Urinary bladder (tissue), 4 donors: Measurements from ENCODE around the gene CAVIN1. TPM values are rescaled to one million over a fixed set of nuclear protein-coding genes. Genes with fewer than 3 reads are reported as not detected.
"Not testable (repeated sequence)": the region's sequence is repeated elsewhere in the genome, so short reads cannot be mapped to it uniquely, and the experiment has no call there.

Experiments used
- DNase-seq: peaks from one replicate; pipeline ENCODE4 v3.0.0-alpha.2; 2015; ENCODE audit errors: extremely low spot score
- H3K27ac ChIP-seq: one replicate; pipeline ENCODE4 v1.5.1; 2013; ENCODE audit warnings: low read depth, mild to moderate bottlenecking, moderate library complexity
- H3K36me3 ChIP-seq: one replicate; pipeline ENCODE4 v1.6.1; 2013; ENCODE audit warnings: mild to moderate bottlenecking, moderate library complexity; ENCODE audit not compliant: insufficient read depth
- H3K4me1 ChIP-seq: one replicate; pipeline ENCODE4 v1.6.1; 2013; ENCODE audit warnings: mild to moderate bottlenecking, moderate library complexity; ENCODE audit not compliant: insufficient read depth
- H3K4me3 ChIP-seq: one replicate; pipeline ENCODE4 v1.5.1; 2013; ENCODE audit warnings: low read depth, low read length
- WGBS: extraction: QIAGEN DNeasy Blood & Tissue Kit; methylation state at CpG from one replicate; pipeline ENCODE4 v1.1.7; 2013; 5-methylcytosine and 5-hydroxymethylcytosine counted together
- polyA plus RNA-seq: library from polyadenylated mRNA; stranded (reverse); fragments of 200-250 nt; gene quantifications from one replicate; pipeline ENCODE4 v1.2.3, GENCODE V29; 2013
- total RNA-seq: library from RNA; depleted of rRNA; stranded (reverse); fragments of >200 nt; gene quantifications from one replicate; pipeline ENCODE4 v1.2.3, GENCODE V29; 2014
- donor health status: healthy with polysubstance abuse.
- donor health status: healthy.

CAVIN1 gene
- total and polyA plus RNA-seq, 2 donors = 296 to 478 TPM

DNA sequence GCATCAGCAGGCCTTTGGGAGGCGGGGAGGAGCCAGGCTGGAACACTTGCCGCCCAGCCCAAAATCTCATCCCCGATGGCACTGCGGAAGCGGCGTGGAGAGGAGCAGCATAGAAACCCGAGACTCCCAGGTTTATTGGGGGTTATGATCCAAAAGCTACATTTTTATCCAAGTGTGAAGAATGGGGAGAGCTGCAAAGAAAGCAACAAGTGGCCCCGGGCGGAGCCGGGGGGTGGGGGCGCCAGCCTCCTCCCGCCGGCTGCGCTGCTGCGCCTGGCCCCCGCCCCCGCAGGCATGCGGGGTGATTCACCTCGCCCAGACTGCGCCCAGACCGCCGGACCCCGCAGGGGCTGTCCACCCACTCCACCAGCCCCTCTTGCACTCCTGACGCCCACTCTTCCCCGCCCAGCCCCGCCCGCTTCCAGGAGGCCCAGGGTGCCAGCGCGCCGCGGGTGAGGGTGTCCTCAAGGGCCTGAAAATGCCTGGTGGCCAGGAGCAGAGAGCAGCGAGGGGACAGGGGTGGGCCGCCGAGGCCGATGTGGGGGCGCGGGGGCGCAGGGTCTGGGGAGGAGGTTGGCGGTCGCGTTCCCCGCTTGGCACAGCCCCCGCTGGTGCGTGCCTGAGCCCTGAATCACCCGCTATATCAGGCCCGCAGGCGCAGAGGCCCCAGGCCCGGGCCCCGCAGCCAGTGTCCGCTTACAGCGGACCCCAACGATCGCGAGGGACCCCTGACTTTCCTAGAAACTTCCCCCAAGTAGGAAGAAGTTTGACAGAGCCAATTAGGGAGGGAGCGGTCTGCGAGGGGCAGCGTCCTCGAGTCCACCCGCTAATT lies 1.3 kb downstream of the CAVIN1 start:
- WGBS = 3% methylated on average over 59 of the region's 59 CpGs
- H3K36me3 ChIP-seq = no peaks in the 10 kb centered on the region
- H3K27ac ChIP-seq = peak overlapping the region; percentile 89
- no peak for DNase-seq
- H3K4me1 ChIP-seq = peaks cover 1% of the 10 kb centered on the region
- peak overlapping the region; percentile 65 for H3K4me3 ChIP-seq

DNA sequence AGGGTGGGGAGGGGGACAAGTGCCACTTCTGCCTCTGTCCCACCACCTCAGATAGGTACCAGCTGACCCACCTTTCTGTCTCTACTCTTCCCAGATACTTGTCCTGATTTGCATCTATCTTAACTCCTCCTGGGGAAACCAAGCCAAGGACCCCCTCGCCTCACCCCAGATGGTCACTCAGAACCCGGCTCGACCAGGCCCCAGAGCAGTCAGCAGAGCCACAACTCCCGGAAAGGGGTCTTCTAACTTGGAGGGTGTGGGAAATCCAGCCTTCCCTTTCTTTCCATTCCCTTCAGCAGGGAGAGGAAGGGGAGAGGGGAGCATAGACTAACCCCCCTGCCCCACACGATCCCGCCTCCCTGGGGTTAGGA lies 1.9 kb downstream of the CAVIN1 start:
- H3K36me3 ChIP-seq = no peaks in the 10 kb centered on the region
- no peak for DNase-seq
- 16% methylated on average over 6 of the region's 6 CpGs for WGBS
- peaks cover 1% of the 10 kb centered on the region for H3K4me1 ChIP-seq
- H3K4me3 ChIP-seq = peak overlapping the region; percentile 65
- H3K27ac ChIP-seq = peak overlapping the region; percentile 89

DNA sequence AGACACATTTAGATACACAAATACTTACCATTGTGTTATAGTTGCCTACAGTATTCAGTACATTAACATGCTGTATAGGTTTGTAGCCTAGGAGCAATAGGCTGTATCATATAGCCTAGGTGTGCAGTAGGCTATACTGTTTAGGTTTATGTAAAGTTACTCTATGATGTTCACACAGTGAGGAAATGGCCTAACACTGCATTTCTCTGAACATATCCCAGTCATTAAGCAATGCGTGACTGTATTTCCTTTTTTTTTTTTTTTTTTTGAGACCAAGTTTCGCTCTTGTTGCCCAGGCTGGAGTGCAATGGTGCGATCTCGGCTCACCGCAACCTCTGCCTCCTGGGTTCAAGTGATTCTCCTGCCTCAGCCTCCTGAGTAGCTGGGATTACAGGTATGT lies 5.1 kb downstream of the CAVIN1 start:
- 72% methylated on average over 5 of the region's 5 CpGs for WGBS
- H3K4me1 ChIP-seq, H3K27ac ChIP-seq, H3K36me3 ChIP-seq, DNase-seq, H3K4me3 ChIP-seq: not testable (repeated sequence)

DNA sequence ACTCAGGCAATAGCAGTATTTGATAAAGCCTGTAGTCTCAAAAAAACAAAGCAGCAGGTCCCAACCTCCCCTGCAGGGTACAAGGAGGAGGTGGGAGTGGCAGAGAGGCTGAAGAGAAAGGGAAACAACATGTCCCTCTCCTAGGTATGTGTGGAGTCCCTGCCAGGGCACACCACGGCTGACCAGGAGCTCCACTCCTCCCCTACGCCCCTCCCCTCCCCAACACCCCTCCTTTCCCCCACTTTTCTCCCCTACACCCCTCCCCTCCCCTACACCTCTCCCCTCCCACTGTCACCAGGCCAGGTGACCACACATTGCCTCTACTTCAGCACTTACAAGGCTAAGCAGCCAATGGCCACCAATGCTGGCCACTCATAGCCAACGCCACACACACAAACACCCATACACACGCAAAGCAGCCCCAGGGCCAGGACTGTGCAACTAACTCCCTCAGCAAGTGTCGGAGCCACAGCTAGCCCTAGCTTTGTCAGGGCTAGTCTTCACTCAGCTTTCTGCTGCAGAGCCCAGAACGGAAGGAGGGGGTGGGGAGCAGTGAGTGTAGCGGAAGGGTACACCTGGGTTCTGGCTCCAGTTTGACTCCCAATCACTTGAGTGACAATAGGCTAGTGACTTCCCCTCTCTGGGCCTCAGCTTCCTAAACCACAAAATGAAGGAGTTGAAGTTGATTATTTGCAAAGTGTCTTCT lies 8.2 kb downstream of the CAVIN1 start:
- Histone ChIP-seq H3K4me3 (no peak overlapping the region), H3K36me3 (no peaks in the 10 kb centered on the region), H3K27ac (no peak overlapping the region), H3K4me1 (peaks cover 5% of the 10 kb centered on the region)
- no peak for DNase-seq
- 67% methylated on average over 7 of the region's 7 CpGs for WGBS

DNA sequence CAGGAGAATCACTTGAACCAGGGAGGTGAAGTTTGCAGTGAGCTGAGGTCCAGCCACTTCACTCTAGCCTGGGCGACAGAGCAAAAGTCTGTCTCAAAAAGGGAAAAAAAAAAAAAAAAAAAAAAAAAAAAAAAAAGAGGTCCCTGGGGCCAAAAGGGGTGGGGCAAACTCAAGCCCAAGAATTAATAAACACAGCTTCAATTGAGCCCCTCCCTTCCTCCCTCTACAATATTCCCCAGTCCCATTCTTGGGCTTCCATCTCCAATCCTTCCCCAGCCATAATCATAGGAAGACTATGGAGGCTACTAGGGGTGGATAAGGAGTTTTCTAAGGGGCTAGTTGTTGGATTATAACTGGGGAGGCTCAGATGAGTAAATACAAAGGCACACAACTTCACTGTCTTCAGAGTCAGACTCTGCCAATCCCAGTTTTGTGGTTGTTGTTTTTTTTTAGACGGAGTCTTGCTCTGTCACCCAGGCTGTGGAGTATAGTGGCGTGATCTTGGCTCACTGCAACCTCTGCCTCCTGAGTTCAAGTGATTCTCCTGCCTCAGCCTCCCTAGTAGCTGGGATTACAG lies 9.5 kb downstream of the CAVIN1 start:
- peaks cover 5% of the 10 kb centered on the region for H3K4me1 ChIP-seq
- WGBS = 53% methylated on average over 3 of the region's 3 CpGs
- no peak for DNase-seq
- no peaks in the 10 kb centered on the region for H3K36me3 ChIP-seq
- H3K27ac ChIP-seq = no peak overlapping the region
- no peak overlapping the region for H3K4me3 ChIP-seq

DNA sequence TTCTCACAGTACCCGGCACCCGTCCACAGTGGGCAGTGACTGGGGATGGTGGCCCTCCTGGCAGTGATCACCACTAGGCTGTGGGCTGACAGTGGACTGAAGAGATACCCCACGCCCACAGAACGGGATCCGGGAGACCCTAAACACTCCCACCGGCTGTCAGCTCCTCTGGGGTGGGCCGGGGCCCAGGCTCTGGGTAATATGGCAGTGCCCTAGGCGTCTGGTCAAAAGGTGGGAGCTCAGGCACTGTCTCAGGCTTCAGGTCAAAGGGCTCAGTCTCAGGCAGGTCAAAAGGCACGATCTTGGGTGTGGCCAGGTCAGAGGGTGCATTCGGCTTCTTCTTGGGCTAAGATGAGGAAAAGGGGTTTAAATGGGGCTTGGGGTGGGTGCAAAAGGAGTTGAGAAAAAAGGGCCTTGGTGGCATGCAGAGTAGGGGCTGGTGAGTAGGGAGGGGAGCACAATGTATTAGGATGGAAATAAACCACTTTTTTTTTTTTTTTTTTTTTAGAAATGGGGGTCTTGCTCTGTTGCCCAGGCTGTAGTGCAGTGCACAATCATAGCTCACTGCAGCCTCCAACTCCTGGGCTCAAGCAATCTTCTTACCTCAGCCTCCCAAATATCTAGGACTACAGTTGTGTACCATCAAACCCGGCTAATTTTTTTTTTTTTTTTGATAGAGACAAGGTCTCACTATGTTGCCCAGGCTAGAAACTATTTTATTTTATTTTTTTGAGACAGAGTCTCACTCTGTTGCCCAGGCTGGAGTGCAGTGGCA lies 11.0 kb downstream of the CAVIN1 start:
- no peaks in the 10 kb centered on the region for H3K36me3 ChIP-seq
- peak overlapping the region; percentile 19 for H3K27ac ChIP-seq
- no peak for DNase-seq
- peaks cover 5% of the 10 kb centered on the region for H3K4me1 ChIP-seq
- 63% methylated on average over 11 of the region's 11 CpGs for WGBS
- H3K4me3 ChIP-seq = no peak overlapping the region

DNA sequence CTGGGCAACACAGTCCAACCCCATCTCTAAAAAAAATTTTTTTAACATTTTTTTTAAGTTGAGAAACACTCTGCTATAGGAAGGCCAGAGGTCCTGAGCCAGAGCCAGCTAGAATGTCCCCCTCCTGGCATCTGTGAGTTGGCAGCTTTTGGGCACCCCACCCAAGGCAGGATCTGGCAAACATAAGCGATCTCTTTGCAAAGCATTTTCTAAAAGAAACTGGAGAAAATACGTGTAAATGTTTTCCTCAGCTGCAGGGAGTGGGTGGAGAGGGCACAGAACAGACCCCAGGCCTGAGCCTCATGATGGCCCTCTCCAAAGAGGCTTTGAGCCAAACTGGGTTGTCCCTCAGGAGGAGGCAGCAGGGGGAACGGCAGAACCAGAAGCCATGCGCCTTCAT lies 11.7 kb downstream of the CAVIN1 start:
- H3K36me3 ChIP-seq = no peaks in the 10 kb centered on the region
- H3K4me3 ChIP-seq = no peak overlapping the region
- peaks cover 5% of the 10 kb centered on the region for H3K4me1 ChIP-seq
- no peak for DNase-seq
- WGBS = 25% methylated on average over 4 of the region's 4 CpGs
- H3K27ac ChIP-seq = no peak overlapping the region

DNA sequence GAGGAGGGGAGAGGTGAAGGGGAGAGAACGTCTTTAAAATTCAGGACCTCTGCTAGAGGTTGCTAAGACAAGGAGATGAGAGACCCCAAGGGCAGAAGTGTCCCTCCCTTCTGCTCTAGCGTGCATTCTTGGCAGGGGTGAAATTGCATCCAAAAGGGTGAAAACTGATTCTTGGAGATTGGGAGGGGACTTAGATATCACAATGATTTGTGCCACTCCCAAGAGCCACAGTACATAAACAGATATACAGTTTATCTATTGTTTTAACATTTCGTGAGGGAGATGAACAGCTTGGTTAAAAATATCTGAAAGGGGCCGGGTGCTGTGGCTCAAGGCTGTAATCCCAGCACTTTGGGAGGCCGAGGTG lies 12.8 kb downstream of the CAVIN1 start:
- Histone ChIP-seq H3K4me3 (no peak overlapping the region), H3K4me1 (peaks cover 5% of the 10 kb centered on the region), H3K27ac (peak overlapping the region; percentile 53), H3K36me3 (no peaks in the 10 kb centered on the region)
- no peak for DNase-seq
- 28% methylated on average over 5 of the region's 5 CpGs for WGBS

DNA sequence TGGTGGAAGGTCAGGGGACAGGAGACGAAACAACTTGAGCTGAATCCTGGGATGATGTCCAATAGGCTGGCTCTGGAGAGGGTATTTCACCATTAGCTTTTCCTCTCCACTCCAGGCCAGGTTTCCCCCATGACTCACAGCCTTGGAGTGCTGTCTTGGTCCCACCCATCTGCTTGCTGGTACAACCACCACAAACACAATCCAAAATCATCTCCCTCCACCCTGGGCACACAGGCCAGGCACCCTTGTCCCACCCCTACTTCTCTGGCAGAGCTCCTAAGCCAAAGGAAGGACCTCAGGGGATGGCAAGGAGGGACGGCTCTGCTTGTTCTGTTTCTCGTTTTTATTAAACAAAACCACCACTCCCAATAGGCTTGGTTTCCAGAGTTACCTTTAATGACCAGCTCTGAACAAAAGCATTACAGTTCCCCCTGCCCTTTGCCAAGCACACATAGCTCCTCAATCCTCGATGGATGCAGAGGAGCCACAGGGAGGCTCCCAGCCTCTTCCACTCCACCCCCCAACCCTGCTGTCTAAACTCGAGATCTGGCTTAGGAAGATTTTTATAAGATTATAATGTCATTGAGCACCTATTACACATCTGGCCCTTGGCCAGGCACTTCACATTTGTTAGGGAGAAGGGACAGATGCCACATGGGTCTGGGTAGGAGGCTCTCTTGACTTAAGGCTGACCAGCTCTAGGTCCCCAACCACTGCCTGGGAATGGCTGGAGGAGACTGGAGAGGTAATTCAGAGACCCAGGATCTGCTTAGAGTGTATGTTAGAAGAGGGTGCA lies 13.3 kb downstream of the CAVIN1 start:
- DNase-seq = no peak
- Histone ChIP-seq H3K4me1 (peaks cover 2% of the 10 kb centered on the region), H3K36me3 (no peaks in the 10 kb centered on the region)

DNA sequence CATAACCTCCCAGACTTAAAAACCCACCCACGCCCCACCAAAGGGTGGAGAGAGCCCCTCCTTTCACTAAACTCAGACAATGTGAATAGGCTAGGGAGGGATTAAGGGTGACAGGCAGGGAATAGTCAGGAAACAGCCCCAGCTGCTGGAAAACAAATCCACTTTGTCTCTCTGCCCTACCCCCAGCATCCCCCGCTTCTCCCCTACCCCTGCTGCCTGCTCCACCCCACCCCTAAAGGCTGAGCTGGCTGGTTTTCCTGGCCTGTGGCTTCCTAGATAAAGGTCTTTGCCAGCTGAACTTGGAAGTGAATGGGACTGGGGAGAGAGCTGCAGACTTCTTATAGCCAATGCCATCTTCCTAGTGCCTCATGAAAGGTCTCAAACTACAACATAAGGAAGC lies 15.0 kb downstream of the CAVIN1 start:
- Histone ChIP-seq H3K4me3 (no peak overlapping the region), H3K27ac (no peak overlapping the region), H3K4me1 (peaks cover 2% of the 10 kb centered on the region), H3K36me3 (no peaks in the 10 kb centered on the region)
- no peak for DNase-seq
- WGBS = 31% methylated on average over 2 of the region's 2 CpGs

More for the DNA sequence above, 13.3 kb downstream of the CAVIN1 start:
- peak overlapping the region; percentile 53 for H3K27ac ChIP-seq
- WGBS = 6% methylated on average over 5 of the region's 5 CpGs
- H3K4me3 ChIP-seq = no peak overlapping the region

DNA sequence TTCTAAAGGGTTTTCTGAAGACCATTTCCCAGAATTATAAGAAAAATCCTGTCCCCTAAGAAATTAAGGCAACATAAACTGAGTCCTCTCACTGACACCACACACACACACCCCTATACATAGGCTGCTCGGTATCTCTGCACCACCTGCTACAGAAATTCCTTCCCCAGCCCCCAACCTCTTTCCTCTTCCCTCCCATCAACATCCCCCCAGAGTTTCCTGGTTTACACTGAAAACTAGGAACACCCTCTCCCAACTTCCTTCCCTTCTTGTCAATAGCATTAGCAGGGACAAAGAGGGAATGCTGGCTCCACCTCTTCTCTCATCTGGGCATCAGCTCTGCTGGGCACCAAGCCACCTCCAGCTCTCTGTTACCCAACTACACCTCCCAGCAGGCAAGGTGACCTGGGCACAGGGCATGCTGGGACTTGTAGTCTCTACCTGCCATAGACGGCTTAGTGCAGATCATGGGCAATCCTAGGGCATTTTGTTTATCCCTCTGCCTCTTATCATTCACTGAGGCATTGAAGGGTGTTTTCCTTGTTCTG lies 15.7 kb downstream of the CAVIN1 start:
- Histone ChIP-seq H3K36me3 (no peaks in the 10 kb centered on the region), H3K27ac (peak overlapping the region; percentile 55), H3K4me3 (no peak overlapping the region), H3K4me1 (peaks cover 2% of the 10 kb centered on the region)
- 7% methylated on average over 2 of the region's 2 CpGs for WGBS
- no peak for DNase-seq

DNA sequence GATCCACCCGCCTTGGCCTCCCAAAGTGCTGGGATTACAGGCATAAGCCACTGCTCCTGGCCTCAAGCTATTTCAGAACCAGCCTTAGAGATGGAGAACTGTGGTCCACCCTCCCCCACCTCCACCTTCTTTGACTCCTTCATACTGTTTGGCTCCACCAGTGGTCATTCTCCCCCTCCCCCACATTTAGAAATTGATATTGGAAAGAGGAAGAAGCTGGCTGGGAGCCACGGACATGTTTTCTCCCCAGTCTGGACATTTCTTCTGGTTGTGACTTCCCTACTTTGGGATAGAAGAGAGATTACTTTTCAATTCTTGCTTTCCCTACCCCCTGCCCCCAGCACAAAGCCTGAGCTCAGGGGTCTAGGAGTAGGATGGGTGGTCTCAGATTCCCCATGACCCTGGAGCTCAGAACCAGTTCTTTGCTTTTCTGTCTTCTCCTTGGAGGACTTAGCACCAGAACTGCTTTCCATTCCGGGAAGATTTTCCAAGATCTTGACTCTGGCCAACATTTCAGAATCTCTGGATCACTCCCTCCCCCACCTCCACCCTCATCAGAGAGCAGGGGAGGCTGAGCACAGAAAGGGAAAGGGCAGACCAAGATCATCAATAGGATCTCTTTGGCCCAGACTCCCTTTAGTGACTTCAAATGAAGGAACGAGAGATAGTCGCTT lies 16.3 kb downstream of the CAVIN1 start:
- WGBS = 38% methylated on average over 5 of the region's 5 CpGs
- no peak for DNase-seq
- no peaks in the 10 kb centered on the region for H3K36me3 ChIP-seq
- H3K4me1 ChIP-seq = peaks cover 2% of the 10 kb centered on the region
- H3K4me3 ChIP-seq = no peak overlapping the region
- H3K27ac ChIP-seq = peak overlapping the region; percentile 55
